Activated T-cell treated with anti-CD3 and anti-CD28 coated beads for 4 hours (primary cell): ENCODE measurements around the gene ICAM3.
A peak's percentile ranks its signal among the peaks of the same experiment; 100 is the strongest.

ENCODE experiments used
- DNase-seq: peaks from one replicate; pipeline ENCODE4 v3.0.0-alpha.2; 2020

Gene ICAM3

DNA sequence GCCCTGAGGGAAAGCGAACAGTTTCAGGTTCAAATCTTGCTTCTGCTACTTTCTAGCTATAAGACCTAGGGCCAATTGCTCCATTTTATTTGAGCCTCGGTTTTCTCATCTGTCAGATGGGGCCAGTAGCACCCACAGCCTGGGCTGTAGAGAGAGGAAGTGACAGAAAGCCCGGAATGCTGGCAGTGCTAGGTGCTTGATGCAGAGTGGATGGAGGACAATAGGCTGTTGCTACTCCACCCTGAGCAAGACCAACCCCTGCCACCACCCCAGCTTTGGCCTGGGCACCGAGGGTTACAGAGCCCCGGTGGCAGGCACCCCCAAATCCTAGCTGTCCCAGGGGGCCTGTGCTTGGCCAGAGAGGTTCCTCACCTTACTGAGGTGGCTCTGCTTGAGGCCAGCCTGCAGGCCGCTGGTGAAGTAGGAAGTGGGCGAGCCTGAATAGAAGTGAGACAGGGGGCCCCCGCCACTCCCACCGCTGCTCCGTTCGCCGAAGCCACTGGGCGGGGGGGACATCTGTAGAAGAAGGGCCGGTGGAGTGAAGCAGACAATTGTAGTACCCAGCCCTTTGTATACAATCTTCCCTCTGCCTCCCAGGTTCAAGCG, 21.5 kb downstream of the ICAM3 start:
- DNase-seq: no peak

DNA sequence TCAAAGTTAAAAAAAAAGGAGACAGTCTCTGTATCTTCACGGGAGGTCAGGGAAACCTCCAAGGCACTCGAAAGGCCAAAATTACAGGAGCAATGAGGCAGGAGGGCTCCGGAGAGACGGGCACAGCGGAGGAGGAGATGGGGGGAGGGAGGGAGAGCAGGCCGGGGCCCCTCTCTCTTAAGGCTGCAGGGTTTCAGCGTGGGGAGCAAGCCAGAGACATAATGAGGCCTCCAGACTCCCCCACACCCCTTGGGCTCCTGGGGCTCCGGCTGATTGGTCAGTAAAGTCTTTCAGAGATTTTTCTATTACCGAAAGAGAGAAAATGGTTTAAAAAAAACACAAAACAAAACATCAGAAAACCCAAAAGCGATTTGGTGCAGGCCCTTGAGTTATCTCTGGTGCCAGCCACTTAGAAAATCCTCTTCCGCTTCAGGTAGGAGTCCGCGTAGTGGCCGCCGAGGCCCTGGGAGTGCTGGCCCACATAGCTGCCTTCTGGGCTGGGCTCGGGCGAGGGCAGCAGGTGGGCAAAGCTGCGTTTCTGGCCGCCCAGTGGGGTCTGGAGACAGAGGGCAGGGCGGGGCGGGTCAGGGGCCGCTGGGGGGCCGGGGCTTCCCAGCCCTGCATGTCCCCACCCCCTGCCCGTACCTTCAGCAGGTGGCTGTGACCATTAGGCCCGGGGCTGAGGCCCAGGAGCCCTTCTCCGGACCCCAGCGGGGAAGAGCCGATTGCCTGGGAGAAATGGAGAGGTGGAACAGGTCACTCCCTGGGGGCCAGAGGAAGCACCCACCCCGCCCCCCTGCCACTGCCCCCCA, 22.2 kb downstream of the ICAM3 start:
- no peak for DNase-seq

DNA sequence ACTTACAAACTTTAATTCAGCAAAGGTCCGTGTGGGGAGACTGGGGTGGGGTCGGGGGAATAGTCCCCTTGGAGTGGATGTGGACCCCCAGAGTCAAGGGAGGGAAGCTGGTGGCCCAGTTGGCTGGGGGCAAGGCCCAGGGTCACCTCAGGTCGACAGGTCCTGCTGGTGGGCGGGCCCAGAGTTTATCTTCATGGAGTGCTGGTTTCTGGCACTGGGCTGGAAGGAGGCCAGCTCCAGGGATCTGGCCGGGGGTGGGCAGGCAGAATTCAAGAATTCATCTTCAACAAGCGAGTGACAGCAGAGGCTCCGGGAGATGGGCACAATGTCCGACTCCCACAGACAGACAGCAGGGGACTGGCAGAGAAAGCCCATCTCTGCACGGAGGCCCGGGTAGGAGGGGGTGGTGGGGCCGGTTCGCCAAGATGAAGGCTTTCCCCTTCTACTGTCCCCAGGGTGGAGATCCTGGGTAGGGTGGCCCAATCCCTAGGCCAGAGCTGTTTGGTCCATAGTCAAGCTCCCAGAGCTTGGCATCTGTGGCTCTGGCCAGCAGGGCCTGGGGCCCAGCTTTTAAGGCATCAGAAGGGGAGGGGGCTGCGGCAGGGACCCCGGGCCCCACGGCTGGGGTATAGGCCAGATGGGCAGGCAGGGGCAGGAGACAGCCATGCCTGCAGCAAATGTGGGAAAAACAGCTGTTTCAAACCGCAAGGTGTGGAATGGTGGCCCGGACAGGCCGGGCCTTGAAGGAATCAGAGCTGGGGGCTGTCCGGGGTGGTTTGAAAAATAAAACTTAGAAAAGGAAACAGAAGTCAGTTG, 23.0 kb downstream of the ICAM3 start:
- no peak for DNase-seq

DNA sequence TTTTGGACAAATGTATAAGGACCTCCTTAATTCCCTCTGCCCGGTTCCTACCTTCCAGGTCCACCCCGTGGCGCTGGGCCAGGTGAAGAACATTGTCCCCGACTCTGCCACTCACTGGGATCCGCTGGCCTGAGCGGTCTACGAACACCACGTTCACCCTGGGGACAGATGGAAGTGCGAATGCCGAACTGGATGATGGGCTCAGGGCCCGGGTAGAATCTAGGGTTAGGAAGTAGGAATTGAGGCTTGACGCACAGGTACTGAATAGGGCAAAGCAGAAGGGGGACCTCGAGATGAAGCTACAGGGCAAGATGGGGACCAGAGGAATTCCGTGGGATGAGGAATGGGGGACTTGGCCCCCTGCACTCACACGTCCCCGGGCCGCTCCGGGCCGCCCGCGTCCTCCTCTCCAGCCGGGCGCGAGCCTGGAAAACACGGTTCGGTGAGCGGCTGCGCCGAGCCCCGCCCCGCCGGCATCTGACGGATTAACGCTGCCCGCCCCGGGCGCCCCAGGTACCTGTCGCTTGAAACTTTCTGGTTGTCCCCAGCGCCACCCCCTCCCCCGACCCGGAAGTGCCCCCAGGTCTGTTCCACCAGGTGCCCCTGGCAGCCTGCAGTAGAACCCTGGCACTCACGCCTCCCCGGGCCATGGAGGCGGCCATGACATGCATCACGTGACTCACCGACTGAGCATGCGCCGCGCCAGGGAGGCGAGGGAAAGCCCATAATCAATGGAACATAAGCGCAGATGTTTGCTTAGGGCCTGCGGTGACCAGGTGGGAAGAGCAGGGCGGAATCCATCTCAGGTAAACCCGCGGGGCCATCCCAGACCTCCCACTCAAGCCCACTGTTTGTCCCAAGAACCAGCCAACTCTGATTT, 23.8 kb downstream of the ICAM3 start, which contains the start of gene FDX2:
FDX2 (minus strand) TSS at position 681 of the 880 bp plus-strand sequence; CDS start at position 662, 19 bp downstream.
- peak; percentile 93 for DNase-seq

DNA sequence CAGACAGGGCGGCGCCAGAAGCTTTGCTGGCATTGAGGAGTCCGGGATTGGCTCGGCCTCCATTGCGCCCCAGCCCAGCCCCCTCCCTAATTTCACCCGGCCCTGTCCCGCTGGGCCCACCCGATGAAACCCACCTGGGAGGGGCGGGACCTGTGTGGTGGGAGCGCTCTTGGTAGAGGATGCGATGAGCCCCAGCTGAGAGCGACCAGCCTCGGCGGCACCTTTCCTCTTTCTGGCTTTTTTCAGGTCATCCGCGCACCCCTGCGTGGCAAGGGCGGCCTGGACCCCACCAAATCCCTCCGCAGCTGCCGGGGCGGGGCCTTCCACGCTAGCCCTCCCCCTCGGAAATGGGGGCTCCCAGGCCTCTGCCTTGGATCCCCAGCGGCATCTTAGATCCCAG, 30.0 kb downstream of the ICAM3 start, which contains the start of gene ZGLP1:
ZGLP1 (minus strand) TSS at position 393 of the 400 bp plus-strand sequence.
- no peak for DNase-seq

DNA sequence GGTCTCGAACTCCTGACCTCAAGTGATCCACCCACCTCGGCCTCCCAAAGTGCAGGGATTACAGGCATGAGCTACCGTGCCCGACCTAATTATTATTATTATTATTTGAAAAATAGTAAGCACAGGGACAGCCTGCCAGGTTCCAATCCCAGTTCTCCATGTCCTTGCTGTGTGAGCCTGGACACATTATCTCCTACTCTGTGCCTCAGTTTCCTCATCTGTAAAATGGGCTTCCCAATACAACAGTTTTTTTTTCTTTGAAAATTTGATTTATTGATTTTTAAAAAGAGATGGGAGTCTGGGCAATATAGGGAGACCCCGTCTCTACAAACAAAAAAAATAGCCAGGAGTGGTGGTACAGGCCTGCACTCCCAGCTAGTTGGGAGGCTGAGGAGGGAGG, 33.1 kb downstream of the ICAM3 start:
- DNase-seq: no peak

DNA sequence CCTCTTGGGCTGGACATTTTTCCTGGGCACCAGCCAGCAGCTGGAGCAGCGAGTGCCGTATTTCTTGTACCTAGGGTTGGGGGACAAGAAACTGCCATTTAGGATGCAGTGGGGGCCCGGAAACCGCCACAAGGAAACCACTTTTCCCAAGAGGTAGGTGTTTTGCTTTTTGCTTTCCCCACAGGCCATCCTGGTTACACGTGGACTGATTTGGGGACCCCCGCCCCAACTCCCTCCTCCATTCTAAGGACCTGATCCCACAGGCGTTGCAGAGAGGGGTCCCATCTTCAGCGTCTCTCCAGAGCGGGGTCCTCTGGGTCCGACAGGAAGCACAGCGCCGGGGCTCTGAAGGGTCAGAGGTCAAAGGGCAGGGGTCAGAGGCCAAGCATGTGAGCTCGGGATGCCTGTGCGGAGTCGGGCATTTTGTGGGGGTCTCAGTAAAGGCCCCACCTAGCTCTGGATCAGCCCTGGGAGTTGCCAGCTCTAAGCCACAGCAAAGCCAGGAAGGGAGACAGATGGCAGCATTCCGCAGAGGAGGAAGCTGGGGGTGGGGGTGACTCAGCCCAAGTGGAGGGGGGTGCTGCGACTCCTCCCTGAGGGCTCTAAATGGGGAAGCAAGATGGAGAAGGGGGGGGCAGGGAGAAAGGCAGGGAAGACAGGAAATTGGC, 34.2 kb downstream of the ICAM3 start:
- no peak for DNase-seq

DNA sequence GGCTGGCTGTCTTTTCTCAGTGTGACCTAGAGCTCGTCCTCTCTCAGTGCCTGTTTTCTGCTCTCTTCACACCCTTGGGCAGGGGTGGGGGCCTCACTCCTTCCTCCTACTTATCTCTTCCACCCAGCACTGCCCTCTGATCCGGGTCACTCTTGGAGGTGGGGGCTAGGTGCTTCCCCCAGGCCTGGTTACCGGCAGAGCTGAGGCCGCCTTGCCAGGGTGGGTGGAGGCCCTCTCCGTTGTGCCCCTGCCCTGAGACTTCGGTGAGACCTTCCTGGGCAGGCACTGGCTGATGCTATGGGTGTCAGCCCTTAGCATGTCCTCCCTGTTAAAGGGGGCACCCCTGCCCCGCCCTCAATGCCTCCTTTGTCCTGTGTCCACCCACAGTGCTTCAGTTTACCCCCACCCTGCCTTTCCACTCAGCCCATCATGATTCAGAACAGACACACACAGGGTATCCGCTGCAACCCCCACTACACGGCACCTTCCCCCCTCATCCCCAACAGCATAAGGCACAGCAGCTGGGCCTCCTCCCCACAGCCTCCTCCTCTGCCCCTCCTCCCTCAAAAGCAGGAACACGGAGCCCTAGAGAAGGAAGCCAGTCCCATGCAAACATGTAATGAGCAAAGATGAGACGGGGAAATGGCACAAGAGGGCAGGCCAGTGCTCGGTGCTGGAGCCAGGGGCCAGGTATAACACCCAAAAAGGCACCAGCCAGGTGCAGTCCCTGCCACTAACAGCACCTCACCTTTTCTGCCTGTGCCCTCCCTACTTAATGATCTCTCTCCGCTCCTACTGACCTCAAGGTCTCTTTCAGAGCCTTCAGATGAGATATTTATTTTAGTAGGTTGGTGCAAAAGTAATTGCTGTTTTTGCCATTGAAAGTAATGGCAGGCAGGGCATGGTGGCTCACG, 39.6 kb downstream of the ICAM3 start:
- no peak for DNase-seq

DNA sequence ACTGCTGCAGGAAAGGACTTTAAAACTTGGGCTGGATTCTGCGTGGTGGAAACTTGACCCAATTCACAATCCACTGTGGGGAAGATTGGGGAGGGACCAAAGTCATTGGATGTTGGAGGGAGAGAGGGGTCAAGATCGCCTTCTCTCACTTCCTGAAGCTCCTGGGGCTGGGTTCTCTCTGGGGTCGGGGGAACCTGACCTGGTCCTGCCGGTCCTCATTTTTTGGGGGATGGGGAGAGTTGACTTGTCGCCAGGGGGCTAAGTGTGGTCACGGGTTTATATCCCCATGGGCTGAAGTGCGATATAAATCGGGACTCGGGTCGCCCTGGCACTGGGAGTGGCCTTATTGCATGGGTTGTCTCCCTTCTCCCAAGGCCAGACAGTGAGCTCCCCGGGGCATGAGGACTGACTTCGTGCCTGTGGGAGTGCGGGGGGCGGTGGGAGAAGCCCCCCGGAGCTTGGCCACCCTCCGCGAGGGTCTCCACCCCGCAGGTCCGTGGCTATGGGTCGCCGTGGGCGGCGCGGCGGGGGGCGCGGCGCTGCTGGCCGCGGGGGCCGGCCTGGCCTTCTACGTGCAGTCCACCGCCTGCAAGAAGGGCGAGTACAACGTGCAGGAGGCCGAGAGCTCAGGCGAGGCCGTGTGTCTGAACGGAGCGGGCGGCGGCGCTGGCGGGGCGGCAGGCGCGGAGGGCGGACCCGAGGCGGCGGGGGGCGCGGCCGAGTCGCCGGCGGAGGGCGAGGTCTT, 43.4 kb downstream of the ICAM3 start:
- no peak for DNase-seq

DNA sequence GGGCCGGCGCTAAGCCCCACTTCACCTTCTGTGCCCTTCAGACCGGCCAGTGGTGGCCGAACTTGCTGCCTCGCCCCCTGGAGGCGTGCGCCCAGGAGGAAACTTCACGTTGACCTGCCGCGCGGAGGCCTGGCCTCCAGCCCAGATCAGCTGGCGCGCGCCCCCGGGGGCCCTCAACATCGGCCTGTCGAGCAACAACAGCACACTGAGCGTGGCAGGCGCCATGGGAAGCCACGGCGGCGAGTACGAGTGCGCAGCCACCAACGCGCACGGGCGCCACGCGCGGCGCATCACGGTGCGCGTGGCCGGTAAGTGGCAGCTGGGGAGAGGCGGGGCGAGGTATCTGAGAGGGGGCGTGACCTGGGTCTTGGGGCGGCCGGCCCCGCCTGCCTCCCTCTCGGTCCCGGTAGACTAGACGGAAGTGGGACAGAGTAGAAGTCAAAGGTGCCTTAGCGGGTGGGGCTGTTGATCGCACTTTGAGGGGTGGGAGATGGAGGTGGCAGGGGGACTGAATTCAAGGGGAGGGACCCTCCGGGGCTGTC, 44.0 kb downstream of the ICAM3 start:
- peak; percentile 50 for DNase-seq

DNA sequence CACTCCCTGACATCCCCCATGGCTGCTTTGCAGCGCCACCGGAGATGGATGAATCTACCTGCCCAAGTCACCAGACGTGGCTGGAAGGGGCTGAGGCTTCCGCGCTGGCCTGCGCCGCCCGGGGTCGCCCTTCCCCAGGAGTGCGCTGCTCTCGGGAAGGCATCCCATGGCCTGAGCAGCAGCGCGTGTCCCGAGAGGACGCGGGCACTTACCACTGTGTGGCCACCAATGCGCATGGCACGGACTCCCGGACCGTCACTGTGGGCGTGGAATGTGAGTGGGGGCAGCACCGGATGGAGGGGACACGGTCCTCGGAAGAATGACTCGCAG, 45.1 kb downstream of the ICAM3 start:
- no peak for DNase-seq

DNA sequence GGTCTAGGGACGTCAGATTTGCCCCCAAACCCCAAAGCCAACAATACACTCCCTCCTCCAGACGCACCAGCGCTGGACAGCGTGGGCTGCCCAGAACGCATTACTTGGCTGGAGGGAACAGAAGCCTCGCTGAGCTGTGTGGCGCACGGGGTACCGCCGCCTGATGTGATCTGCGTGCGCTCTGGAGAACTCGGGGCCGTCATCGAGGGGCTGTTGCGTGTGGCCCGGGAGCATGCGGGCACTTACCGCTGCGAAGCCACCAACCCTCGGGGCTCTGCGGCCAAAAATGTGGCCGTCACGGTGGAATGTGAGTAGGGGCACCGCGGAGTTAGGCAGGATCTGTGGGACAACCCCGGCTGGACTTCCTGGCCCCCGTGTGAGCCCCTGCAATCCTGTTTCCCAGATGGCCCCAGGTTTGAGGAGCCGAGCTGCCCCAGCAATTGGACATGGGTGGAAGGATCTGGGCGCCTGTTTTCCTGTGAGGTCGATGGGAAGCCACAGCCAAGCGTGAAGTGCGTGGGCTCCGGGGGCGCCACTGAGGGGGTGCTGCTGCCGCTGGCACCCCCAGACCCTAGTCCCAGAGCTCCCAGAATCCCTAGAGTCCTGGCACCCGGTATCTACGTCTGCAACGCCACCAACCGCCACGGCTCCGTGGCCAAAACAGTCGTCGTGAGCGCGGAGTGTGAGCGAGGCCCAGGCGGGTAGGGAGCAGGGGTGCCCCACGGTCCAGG, 45.6 kb downstream of the ICAM3 start:
- DNase-seq: no peak

DNA sequence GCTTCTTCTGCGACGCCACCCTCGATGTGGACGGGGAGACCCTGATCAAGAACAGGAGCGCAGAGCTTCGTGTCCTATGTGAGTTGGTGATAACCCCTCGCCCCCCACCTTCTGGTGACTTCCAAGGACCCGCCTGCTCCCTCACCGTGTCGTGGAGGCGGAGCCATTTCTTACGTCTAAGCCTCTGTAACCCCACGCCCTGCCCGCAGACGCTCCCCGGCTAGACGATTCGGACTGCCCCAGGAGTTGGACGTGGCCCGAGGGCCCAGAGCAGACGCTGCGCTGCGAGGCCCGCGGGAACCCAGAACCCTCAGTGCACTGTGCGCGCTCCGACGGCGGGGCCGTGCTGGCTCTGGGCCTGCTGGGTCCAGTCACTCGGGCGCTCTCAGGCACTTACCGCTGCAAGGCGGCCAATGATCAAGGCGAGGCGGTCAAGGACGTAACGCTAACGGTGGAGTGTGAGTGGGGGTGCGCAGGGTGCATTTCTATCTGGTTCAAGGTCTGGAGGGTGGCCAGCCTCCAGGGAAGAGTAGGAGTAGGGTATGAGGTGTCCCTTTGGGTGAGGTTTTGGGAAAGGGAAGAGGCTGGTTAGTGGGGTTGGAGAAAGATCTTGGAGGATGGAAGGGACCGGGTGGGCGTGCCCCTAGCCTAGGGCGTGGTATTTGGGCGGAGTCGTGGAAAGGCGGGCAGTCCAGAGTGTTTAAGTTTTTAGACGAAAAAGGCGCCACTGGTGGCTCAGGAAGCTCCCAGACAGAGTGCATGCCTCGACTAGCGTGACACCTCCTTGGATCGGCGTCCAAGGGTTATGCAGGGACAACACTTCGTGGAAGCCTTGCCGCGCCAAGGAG, 46.4 kb downstream of the ICAM3 start:
- no peak for DNase-seq

DNA sequence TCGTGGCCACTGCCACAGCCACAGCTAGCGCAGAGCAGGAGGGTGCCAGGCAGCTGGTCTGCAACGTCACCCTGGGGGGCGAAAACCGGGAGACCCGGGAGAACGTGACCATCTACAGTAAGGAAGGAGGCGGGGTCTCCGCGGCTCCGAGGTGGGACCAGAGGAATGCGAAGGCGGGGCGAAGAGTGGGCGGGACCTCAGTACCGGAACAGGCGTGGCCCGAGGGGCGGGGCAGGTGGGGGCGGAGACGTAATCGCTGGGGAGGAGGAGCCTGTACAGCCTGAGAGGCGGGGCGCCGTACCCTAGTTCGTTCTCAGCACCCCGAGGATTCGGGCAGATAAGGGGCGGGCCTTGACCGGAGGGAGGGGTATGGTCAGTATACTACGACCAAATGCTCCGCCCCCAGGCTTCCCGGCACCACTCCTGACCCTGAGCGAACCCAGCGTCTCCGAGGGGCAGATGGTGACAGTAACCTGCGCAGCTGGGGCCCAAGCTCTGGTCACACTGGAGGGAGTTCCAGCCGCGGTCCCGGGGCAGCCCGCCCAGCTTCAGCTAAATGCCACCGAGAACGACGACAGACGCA, 47.1 kb downstream of the ICAM3 start:
- DNase-seq: peak; percentile 67

DNA sequence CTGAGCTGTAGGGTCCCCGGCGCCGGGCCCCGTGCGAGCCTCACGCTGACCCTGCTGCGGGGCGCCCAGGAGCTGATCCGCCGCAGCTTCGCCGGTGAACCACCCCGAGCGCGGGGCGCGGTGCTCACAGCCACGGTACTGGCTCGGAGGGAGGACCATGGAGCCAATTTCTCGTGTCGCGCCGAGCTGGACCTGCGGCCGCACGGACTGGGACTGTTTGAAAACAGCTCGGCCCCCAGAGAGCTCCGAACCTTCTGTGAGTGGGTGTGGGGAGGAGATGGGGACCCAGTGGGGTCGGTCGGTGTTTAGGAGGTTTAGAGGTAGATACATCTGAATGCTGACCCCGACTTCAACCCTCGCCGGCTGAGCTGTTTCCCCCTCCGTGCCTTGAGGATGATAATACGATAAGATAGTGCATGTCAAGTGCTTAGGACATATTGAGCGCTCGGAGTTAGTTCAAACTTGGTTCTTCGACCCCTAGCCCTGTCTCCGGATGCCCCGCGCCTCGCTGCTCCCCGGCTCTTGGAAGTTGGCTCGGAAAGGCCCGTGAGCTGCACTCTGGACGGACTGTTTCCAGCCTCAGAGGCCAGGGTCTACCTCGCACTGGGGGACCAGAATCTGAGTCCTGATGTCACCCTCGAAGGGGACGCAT, 47.7 kb downstream of the ICAM3 start:
- no peak for DNase-seq

DNA sequence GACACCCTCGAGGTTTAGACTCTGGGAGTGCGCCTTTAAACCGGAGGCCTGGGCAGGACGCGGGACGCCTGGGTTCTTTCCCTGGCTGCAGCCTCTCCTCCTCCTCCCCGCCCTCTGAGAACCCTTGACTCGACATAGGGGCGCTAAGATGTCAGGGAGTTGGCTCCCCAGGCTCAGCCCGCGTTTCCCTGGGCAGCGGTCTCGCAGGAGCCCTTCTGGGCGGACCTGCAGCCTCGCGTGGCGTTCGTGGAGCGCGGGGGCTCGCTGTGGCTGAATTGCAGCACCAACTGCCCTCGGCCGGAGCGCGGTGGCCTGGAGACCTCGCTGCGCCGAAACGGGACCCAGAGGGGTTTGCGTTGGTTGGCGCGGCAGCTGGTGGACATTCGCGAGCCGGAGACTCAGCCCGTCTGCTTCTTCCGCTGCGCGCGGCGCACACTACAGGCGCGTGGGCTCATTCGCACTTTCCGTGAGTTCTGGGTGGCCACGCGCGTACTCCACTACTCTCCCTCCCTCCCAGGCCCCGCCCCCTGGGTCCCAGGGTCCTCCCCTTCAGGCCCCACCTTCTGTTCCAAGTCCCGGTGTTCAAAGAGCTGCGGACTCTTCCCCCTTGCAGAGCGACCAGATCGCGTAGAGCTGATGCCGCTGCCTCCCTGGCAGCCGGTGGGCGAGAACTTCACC, 48.4 kb downstream of the ICAM3 start:
- DNase-seq: peak; percentile 54
